Uterus (tissue), 2 donors: ENCODE measurements around the gene POTEF.
"Not testable (repeated sequence)": the region's sequence is repeated elsewhere in the genome, so short reads cannot be mapped to it uniquely, and the experiment has no call there.

Experiments
- CTCF ChIP-seq, 4 experiments: fragments of 200-600 bp in 2 of 4; fragments of 450-650 bp in 2 of 4; sonication (generic) in 2 of 4; IDR thresholded peaks; one replicate each; pipeline ENCODE4 v1.5.1; 2016 to 2019; ENCODE audit warnings: antibody characterized with exemption in 4 of 4, mild to moderate bottlenecking in 2 of 4, moderate library complexity in 1 of 4
- POLR2A ChIP-seq, 2 donors: fragments of 450-650 bp; IDR thresholded peaks; one replicate each; pipeline ENCODE4 v1.6.1; 2016; ENCODE audit warnings: antibody characterized with exemption in 2 of 2, mild to moderate bottlenecking in 1 of 2, moderate library complexity in 1 of 2

DNA sequence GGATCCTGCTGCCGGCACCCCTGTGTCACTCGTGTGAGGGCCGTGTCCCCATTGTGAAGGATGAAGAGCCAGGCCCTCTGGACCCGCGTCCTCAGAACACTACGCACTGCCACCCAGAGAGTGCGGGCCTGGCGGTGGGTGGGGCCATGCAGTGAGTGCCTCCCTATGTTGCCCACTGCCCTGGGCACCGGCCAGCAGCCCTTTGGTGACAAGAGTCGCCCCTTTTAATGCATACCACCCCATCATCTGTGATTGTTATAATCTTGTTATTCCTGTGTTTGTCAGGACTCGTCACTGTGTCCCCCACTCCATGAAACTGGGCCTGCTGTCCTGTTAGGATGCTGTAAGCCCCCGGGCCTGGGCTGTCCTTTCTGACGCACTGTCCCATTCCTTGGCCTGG lies 9.3 kb upstream of the POTEF start:
- TF ChIP-seq CTCF, POLR2A (IDR thresholded peaks at IDR 0.05): not testable (repeated sequence)
